GM21528 (cell line): ENCODE results near the gene CALML5.
"Not testable (repeated sequence)": the region's sequence is repeated elsewhere in the genome, so short reads cannot be mapped to it uniquely, and the experiment has no call there.

ENCODE experiments used
- ATAC-seq: cut with Tn5 transposase; IDR thresholded peaks from one replicate; pipeline ENCODE4 v1.9.1; 2021; ENCODE audit warnings: mild to moderate bottlenecking, moderate library complexity; ENCODE audit not compliant: unreplicated experiment, low FRiP score

CALML5 gene

DNA sequence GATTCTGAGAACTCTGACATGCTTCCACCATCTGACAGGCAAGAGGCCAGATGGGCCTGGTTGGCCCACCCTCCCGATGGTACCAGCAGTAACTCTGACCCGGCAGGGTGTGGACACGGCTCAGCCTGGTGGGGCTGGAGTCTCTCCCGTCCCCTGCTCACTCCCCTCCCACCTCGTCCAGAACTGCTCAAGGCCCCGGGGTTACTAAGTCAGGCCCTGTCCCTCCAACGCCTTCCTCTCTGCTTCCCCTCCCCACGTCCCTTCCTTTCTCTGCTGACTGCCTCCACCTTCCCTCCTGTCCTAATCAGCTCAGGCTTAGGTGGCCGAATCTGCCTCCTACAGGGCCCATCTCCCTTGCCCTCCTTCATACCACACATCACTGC lies 12.5 kb downstream of the CALML5 start:
- no peak for ATAC-seq

DNA sequence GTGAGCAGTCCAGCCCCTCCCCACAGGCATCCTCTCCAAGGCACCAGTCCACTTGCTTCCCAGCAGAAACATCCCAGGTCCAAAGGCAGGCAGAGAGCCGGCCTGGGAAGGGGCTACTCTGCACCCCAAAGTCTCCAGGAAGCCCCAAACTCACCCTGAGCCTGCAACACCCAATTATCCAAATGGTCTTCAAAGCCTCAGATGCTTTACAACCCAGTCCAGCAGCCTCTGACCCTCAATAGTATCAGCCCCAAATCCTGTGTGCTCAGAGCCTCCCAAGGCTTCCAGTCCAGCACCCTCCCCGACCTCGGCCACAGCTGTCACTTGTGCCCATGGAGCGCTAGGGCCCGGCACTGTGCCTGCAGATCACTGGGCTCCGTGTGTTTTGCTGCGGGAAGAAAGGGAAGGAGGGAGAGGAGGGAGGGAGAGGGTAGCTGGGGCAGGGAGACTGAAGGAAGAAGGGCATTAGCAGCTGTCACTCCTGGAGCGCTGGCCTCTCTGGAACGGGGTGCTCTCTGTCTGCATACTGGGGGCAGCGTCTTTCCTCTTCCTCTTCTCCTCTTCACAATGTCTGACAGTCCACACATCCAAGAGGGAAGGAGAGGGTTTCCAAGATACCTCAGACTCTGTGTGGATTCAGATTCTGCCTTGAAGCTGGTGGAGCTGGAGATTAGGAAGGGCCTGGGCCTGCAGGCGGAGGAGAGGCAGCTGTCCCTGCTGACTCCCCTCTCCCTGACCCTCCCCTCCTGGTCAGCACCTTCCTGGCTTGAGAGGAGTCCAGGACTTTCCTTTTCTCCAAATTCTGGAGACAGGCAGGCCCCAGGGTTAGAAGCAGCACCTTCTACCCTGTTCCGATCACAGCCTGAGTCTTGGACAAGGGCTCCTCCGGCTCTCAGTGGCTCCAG lies 13.2 kb downstream of the CALML5 start:
- no peak for ATAC-seq

DNA sequence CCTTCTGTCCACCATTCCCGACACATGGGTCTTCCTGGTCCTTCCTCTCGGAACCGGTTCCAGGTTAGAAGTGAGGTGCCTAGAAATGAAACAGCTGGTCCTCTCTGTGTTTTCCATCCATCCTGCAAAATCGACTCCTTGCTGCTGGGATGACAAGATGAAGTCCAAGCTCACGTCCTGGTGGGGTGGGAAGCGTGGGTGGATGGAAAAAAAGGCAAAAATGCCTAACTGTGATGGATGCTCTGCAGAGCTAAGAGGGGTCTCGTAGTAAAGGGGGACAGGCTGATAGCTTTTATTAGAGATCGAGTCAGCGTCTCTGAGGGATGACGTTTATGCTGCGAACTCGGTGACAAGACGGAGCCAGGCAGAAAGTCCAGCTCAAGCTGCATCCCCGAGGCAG lies 14.1 kb downstream of the CALML5 start:
- ATAC-seq: no peak

DNA sequence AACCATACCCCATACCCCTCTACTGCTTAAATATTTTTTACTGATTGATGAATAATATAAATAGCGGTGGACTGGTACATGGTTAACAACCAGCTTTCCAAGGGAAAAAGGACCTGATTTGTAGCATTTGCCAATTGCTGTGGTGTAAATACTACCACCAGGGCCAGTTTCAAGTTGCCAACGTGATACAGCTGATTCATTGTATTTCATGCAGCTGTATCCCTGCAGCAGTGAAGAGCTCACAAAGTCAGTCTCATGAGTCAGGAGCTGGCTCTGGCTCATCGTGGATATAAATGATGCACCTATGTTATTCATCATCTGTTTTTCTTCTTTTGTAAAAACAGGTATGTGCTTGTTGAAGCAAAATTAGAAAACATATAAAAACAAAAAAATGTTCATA lies 15.2 kb downstream of the CALML5 start:
- ATAC-seq: no peak

DNA sequence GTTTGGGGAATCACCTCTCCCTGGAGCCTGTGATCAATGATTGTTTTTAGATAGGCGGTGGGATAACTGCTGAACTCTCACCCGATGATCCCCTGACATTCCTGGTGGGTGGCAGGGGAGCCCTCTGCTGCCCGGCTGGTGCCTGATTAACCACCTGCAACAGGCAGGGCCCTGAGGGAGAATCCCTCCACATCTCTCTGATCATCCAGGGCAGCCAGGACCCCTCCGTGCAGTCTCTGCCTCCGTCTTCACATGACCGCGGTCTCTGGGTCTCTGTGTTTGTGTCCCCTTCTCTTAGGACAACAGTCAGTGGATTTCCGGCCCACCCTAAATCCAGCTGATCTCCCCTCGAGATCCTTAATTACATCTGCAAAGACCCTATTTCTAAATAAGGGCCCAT lies 17.4 kb downstream of the CALML5 start:
- no peak for ATAC-seq

DNA sequence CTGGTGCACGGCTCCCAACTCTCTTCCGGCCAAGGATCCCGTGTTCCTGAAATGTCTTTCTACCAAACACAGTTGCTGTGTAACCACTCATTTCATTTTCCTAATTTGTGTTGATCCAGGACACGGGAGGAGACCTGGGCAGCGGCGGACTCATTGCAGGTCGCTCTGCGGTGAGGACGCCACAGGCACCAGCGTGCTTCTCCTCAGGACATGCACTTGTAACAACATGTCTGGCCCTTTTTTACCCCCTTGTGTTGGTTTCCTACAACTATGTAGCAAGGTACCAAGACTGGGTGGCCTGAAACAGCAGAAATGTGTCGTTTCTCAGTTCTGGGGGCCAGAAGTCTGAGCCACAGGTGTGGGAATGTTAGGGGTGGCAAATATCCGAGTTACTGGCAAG lies 18.2 kb downstream of the CALML5 start:
- ATAC-seq: no peak

DNA sequence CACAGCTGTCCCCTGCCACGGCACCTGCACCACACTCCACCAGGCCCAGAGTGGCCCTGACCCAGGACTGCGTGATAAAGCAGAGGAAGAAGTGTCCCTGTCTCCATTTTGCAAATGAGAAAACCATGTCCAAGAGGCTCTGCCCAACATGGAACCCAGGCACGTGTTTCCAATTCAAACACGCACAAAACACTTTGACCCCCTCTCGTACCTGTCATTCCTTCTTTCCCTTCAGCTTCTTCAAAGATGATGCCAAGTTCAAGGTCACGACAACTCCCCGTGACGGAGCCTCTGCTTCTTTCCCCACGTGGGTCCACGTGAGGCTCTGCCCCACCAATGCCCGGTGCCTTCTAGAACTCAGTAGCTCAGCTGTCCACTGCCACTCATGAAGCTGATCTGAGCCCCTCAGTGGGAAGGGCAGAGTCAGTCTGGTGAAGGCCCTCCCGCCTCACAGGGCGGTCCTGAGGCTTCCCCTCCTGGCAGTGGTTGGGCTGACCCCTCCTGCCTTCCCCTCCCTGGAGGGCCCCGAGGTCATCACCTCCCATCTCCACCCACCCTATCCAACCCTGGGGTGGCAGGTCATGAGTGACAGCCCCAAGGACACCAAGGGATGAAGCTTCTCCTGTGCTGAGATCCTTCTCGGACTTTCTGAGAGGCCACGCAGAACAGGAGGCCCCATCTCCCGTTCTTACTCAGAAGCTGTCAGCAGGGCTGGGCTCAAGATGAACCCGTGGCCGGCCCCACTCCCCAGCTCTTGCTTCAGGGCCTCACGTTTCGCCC lies 19.0 kb downstream of the CALML5 start:
- ATAC-seq: no peak

DNA sequence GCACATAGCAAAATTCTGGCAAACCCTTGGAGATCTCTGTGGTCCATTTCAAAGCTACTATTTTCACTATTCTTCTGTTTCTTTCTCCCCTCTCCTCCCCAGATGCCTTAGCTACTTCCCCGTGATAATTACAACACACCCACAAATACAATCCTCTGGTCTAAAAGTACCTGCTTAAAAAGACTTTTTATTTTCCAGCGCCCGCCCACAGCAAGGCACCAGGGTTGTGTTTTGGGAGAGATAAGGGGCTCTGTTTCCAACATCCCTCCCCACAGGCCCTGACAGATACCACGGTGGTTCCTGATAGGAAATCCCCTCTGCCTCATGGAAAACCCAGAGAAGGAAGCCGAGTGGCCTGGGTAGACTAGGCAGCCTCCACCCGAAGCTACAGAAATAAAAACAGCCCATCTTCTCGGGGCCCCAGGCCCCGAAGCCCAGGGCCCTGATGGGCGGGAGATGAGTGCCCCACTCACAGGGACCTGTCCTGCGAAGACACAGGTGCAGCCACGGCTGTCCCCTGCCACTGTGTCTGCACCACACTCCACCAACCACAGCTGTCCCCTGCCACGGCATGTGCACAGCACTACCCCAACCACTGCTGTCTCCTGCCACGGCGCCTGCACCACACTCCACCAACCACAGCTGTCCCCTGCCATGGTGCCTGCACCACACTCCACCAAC lies 19.7 kb downstream of the CALML5 start:
- no peak for ATAC-seq

DNA sequence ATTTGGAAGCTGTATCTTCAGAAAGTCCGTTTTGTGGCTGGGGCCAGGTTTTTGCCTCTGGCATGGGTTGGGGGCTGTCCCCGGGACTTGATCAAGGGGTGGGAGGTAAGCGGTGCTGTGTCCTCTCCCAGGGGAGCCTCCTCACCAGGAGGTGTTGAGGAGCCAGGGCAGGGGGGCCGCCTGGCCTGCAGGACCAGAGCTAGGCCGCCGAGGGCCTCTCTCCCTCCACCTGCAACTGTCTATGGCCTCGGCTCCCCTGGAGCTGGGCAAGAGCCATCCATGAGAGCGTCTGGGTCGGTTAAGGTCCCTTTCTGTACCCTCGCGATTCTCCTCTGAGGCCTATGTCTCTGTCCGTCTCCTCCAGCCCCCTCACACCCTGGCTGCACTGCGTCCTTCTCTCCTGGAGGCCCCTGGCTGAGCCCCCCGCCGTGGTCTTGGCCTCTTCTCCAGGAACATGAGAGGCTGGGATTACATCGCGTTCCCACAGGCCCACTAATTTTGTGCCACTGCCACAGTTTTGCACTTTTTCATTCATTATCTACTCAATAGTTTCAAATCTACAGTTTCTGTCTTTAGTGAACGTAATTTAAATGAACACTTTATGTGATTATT lies 20.6 kb downstream of the CALML5 start:
- ATAC-seq: no peak

DNA sequence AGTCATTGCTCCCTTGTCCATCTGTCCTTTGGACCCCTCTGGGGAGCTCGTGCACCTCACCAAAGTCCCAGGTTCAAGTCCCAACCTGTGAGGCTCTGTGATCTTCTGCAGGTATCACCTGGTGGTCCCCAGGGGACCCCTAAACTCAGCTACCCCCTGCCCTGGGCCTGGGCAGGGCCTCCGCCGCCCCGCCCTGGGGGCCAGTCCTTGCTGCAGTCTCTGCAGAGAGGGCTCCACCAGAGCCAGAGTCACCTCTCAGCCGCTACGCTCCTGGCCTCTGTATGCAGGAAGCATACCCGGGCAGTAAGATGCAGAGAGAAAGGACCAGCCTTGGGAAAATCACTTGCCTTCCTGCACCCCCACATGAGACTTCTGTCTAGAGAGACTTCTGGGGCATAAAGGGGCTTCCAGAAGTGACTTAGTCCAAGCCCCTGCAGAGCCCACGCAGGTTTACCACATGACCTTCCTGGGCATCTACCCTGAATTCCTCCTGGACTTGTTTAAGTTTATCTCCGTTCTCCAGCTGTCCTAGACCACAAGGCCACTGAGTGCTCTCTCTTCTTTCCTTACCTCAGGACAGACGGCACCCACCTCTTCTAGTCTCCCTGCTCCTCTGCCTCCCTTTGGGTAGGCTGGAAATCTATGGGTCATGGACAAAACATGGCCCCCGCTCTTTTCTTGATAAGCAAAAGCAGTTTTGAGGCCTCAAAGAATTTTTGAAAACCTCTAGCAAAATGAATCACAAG lies 21.2 kb downstream of the CALML5 start:
- no peak for ATAC-seq

DNA sequence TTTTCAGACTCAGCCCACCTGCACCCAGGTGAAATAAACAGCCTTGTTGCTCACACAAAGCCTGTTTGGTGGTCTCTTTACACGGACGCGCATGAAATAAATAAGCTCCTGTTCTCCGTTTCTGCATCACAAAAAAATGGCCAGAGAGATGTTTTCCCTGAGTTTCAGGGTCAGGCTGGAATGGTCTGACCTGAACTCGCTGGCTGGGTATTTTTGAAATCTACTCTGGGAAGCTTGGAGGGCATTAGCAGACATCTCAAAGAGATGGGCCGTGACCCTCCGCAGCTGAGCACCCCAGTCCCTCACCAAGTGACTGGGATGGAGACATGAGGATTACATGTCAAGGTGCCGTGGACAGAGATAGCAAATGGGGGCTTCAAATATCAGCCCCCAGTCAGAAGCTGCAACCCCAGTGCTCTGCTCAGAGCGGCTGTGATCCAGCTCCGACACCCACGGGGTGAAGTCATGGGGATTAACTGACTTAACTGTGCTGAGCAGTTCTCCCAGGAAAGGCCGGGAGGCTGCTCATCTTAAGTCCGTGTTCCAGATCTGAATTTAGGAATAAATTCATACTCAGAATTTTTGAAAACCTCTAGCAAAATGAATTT lies 22.3 kb downstream of the CALML5 start:
- no peak for ATAC-seq

DNA sequence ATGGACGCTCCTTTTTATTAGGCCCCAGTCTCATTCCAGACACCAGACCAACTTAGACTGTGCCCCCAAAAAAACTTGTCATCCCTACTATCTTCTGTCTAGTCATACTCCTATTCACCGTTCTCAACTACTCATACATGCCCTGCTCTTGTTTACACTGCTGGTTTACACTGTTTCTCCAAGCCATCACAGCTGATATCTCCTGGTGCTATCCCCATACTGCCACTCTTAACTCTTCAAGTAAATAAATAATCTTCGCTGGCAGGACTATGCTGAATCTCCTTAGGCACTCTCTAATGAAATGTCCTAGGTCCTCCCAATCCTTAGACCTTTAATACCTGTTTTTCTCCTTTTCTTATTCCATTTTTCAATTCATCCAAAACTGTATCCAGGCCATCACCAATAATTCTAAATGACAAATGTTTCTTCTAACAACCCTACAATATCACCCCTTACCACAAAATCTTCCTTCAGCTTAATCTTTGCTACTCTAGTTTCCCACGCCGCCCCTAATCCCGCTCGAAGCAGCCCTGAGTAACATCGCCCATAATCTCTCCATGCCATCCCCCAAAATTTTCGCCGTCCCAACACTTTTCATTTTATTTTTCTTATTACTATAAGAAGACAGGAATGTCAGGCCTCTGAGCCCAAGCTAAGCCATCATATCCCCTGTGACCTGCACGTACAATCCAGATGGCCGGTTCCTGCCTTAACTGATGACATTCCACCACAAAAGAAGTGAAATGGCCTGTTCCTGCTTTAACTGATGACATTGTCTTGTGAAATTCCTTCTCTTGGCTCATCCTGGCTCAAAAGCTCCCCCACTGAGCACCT lies 23.2 kb downstream of the CALML5 start:
- ATAC-seq: not testable (repeated sequence)

DNA sequence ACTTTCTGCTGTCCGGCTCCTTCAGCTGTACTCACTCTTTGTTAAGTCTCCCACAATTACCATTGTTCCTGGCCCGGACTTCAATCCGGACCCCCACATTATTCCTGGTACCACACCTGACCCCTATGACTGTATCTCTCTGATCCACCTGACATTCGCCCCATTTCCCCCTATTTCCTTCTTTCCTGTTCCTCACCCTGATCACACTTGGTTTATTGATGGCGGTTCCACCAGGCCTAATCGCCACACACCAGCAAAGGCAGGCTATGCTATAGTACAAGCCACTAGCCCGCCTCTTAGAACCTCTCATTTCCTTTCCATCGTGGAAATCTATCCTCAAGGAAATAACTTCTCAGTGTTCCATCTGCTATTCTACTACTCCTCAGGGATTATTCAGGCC lies 24.3 kb downstream of the CALML5 start:
- not testable (repeated sequence) for ATAC-seq

DNA sequence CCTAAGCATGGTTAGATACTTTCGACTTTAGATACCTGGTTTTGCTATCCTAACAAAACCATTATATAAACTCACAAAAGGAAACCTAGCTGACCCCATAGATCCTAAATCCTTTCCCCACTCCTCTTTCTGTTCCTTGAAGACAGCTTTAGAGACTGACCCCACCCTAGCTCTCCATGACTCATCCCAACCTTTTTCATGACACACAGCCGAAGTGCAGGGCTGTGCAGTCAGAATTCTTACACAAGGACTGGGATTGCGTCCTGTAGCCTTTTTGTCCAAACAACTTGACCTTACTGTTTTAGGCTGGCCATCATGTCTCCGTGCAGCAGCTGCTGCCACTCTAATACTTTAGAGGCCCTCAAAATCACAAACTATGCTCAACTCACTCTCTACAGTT lies 24.7 kb downstream of the CALML5 start:
- not testable (repeated sequence) for ATAC-seq

DNA sequence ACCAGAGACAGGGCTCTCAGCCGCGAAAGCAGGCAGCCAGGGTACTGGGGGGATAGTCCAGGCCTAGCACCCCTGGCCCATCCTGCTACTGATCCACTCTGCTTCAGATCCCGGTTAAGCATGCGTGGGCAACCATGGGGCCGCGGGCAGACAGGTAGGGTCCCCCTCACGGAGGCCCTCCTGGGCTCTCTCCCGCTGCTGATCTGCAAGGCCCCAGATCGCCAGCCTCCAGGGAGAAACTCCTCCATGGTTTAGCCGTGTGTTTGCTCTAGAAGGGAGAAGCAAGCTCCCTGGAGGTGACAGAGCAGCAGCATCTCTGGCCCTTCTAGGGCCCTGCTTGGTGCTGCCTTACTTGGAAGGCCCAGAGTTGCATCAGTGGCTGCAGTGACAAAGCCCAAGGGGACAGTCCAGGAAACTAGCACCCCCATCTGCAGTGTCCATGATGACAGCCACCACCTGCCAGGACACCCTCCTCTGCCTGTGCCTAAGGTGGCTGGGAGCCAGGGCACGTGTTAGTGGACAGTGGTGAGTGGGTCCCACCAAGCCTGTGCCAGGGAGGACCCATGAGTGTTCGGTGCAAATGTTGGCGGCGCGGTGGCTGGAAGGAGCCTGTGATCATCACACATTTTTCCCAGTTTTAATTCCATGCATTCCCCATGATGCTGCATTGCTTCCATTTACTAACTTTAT lies 29.2 kb downstream of the CALML5 start:
- no peak for ATAC-seq

DNA sequence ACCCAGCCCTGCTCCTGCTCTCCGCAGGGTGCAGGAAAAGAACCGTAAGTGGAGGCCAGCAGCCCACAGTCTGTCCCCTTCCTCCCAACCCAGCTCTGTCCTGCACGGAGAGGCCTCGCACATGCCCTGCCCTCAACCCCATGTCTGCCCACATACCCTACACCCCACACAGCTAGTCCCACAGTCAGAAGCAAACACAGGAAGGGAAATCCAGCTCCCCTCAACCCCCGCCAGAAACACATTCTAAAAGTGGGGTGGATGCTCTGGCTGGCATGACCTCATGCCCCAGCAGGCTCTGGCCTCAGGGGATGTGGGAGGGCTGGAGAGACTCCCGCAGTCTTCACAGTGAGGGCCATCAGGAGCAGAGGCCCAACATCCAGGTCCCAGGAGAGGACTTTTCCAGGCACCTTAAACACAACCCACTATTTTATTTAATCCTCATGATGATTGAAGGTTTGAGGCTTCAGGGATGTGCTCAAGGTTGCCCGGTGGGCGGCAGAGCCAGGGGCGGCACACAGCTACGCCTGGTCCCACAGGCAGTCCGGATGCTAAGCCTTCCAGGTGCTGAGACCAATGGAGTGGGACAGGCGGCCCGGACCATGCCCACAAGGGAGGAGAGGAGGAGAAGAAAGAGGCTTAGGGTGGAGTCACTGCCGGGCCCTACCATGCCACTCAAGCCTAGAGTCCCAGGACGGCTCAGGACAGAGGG lies 29.9 kb downstream of the CALML5 start:
- ATAC-seq: no peak

DNA sequence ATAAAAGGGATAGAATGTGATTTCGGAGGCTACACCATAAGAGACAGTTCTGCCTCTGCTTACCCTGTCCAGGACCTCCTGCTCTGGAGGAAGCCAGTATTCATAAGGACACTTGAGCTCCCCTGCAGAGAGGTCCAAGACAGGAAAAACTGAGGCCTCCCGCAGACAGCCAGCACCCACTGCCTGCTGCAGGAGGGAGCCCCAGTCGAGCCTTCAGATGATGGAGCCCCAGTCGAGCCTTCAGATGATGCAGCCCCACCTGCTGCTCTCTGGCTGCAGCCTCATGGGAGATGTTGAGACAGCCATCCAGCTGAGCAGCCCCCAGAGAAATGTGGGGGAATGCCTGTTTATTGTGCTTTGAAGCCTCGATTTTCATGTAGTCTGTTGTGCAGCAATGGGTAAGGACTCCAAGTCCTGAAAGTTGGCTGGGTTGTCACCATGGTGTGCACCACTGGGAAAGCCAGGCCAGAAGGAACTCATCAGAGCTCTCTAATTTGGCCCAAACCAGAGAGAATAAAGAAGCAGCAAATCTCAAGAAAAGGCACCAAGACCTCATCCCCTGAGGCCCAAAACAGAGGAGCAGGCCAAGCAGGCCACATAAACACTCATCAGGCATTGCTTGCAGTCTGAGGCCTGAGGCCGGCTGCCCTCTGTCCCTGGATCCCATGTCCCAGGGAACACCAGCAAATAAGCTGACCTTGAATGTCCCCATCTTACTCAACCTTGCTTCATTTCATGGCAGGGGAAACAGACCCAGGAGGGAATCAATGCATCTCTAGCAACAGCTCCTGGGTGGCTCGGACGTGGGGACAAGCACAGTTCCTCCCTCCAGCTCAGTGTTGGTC lies 30.9 kb downstream of the CALML5 start:
- ATAC-seq: no peak
